NT2/D1 (cell line): ENCODE measurements around the gene SENP2.

Source experiments
- DNase-seq: peaks from one replicate; pipeline ENCODE4 v3.0.0-alpha.2; 2011; ENCODE audit warnings: low read depth, low spot score
- H3K27me3 ChIP-seq: 2 replicates; pipeline ENCODE4 v1.6.0; 2011; ENCODE audit warnings: mild to moderate bottlenecking; ENCODE audit not compliant: insufficient read length, insufficient read depth
- H3K36me3 ChIP-seq: 2 replicates; pipeline ENCODE4 v1.6.1; 2011; ENCODE audit warnings: mild to moderate bottlenecking, low read length, mixed read lengths; ENCODE audit not compliant: insufficient read depth, insufficient read length
- H3K4me1 ChIP-seq: 2 replicates; pipeline ENCODE4 v1.5.1; 2011; ENCODE audit not compliant: insufficient read depth, insufficient read length
- H3K4me3 ChIP-seq: 2 replicates; pipeline ENCODE4 v1.5.1; 2011; ENCODE audit warnings: low read depth; ENCODE audit not compliant: insufficient read length
- H3K9ac ChIP-seq: 2 replicates; pipeline ENCODE4 v1.6.0; 2011; ENCODE audit warnings: low read depth; ENCODE audit not compliant: insufficient read length
- H3K9me3 ChIP-seq: 2 replicates; pipeline ENCODE4 v1.5.1; 2011; ENCODE audit warnings: mild to moderate bottlenecking, low read length; ENCODE audit not compliant: insufficient read depth
- SUZ12 ChIP-seq: IDR thresholded peaks from 2 replicates; pipeline ENCODE4 v1.6.1; 2011; ENCODE audit not compliant: insufficient read length, insufficient read depth; ENCODE audit errors: extremely low read depth
- YY1 ChIP-seq: IDR thresholded peaks from 2 replicates; pipeline ENCODE4 v1.6.1; 2011; ENCODE audit not compliant: insufficient read length, insufficient read depth
- ZNF274 ChIP-seq: IDR thresholded peaks from 2 replicates; pipeline ENCODE4 v1.6.1; 2011; ENCODE audit warnings: mild to moderate bottlenecking, low read depth, low read length

The SENP2 gene

DNA sequence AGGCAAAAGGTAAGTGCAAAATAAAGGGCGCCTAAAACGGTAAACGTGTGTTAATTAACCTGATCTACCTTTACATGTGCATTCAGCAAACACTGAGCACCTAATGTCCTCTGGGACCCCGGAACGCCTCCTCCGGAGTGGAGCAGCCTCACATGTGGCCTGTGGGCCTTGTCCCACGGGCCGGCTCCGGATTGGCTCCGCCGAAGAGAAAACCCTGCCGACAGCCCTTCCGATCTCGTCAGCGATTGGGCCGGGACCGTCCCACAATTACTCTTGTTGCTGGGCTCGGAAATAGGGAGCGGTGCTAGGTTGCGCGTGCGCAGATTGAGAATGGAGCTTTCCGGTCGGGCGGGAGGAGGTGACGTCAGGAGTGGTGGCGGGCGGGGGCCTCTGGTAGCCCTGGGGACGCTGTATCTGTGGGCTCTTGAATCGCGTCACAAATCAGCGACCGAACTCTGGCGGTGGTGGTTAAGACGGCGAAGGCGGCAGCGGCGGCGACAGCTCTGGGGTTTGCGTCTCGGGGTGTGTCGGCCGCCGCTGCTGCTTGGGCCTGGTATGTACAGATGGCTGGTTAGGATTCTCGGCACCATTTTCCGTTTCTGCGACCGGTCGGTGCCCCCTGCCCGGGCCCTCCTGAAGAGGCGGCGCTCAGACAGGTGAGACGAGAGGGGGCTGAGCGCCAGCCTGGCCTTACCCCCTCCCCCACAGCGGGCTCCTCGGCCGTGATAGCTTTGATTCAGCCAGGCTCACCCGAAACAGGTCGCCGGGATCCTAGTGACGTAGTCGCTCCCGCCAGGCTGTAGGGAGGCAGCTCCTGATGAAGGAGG lies at the start of gene SENP2:
Gene SENP2 (plus strand): TSS at position 437 of the 827 bp plus-strand sequence. CDS start 119 bp downstream, at position 556.
- TF ChIP-seq SUZ12 (no peak), YY1 (no peak), ZNF274 (no peak)
- H3K9me3 ChIP-seq = no peaks in the 10 kb centered on the region
- peaks cover 7% of the 10 kb centered on the region for H3K36me3 ChIP-seq
- no peaks in the 10 kb centered on the region for H3K27me3 ChIP-seq
- peak; percentile 98 for DNase-seq
- H3K4me1 ChIP-seq = peaks cover 3% of the 10 kb centered on the region
- peak within 1 kb of the TSS; percentile 86 for H3K9ac ChIP-seq
- peak within 1 kb of the TSS; percentile 75 for H3K4me3 ChIP-seq

DNA sequence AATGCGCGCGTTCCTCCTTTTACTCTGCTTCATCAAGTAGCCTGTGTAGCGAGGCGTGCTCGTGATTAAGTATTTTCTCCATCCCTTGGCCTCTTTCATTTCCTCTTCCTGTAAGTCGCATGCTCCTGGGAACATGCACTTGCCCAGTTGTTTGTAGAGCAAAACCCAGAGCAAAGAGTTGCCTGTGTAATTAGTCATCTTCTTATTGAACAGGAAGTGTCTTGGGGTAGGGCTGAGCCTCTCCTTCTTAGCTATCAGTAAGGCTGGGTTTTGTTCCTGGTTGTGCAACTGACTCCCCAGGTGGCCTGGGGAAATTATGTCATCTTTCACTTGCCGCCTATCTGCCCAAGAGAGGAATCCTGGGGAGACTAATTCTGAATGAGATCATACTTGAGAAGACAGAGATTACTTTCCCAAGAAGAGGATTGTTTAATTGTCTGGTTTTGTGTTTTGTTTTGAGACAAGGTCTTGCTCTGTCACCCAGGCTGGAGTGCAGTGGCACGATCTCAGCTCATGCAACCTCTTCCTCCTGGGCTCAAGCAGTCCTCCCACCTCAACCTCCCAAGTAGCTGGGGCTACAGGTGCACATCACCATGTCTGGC lies 48.6 kb upstream of the SENP2 start:
- no peak for DNase-seq
- Histone ChIP-seq H3K9ac (no peak overlapping the region), H3K4me1 (peaks cover 3% of the 10 kb centered on the region), H3K27me3 (no peaks in the 10 kb centered on the region), H3K4me3 (no peak overlapping the region), H3K9me3 (no peaks in the 10 kb centered on the region), H3K36me3 (no peaks in the 10 kb centered on the region)
- no peak for TF ChIP-seq YY1
- no peak for TF ChIP-seq SUZ12
- TF ChIP-seq ZNF274 = no peak

- H3K4me1 ChIP-seq = no peaks in the 10 kb centered on the region
- H3K9ac ChIP-seq = no peak overlapping the region
- no peaks in the 10 kb centered on the region for H3K9me3 ChIP-seq
- no peaks in the 10 kb centered on the region for H3K36me3 ChIP-seq
- no peaks in the 10 kb centered on the region for H3K27me3 ChIP-seq
- TF ChIP-seq SUZ12 (no peak), ZNF274 (no peak), YY1 (no peak)
- no peak for DNase-seq
- no peak overlapping the region for H3K4me3 ChIP-seq
Measured at GRCh38 chr3:185539934-185540333, 46.2 kb upstream of the SENP2 start.

DNA sequence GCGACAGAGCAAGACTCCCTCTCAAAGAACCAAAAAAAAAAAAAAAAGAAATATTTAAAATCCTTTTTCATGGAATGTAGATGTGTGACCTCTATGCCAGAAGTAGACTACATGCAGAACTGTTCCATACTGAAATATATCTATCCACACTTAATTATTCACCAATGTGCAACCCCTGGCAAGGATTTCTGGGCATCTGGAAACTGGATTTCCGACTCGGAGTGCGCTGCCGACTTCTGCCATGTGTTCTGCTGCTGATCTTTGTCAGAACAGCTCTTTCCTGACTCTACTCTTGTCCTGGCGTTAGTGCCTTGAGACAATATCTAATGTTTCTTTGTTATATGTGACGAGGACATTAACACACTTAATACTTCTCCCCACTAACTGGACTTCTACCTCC lies 45.4 kb upstream of the SENP2 start:
- H3K4me3 ChIP-seq = no peak overlapping the region
- DNase-seq = no peak
- H3K9ac ChIP-seq = no peak overlapping the region
- no peaks in the 10 kb centered on the region for H3K27me3 ChIP-seq
- no peaks in the 10 kb centered on the region for H3K4me1 ChIP-seq
- TF ChIP-seq YY1 (no peak), ZNF274 (no peak), SUZ12 (no peak)
- H3K9me3 ChIP-seq = no peaks in the 10 kb centered on the region
- H3K36me3 ChIP-seq = no peaks in the 10 kb centered on the region

DNA sequence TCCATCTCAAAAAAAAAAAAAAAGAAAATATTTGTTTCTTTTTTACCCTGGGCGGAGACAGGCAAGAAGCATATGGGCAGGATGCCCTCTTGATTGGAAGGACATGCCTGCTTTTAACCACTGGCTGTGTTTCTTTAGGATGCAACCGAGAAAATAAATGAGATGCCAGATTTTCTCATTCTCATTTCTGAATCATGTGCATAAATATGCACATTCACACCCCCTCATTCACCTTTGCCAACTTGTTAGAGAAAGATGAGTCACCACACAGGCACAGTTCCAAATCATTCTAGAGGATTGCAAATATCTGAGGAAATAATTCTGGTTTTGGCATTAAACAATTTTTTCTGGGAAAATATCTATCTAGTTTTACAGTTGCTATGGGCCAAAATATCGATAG lies 37.0 kb upstream of the SENP2 start:
- H3K9me3 ChIP-seq = no peaks in the 10 kb centered on the region
- no peak overlapping the region for H3K4me3 ChIP-seq
- no peaks in the 10 kb centered on the region for H3K4me1 ChIP-seq
- no peaks in the 10 kb centered on the region for H3K27me3 ChIP-seq
- DNase-seq = no peak
- no peak for TF ChIP-seq ZNF274
- TF ChIP-seq YY1 = no peak
- no peaks in the 10 kb centered on the region for H3K36me3 ChIP-seq
- H3K9ac ChIP-seq = no peak overlapping the region

DNA sequence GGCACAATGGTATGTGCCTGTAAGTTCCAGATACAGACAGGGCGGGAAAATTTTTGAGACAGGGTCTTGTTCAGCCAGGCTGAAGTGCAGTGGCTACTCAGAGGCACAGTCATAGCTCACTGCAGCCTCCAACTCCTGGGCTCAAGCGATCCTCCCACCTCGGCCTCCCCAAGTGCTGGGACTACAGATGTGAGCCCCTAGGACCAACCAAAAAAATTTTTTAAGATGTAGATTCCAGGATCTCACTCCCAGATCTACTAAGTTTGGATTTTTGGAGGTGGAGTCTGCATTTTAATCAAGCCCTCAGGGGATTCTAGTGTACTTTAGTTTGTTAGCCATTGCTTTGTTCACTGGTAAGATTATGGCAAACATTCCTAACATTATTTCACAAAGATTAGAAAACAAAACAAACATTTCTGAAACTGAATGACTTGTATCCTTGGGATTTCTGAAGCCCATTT lies 36.4 kb upstream of the SENP2 start:
- Histone ChIP-seq H3K4me3 (no peak overlapping the region), H3K4me1 (no peaks in the 10 kb centered on the region), H3K36me3 (no peaks in the 10 kb centered on the region), H3K9me3 (no peaks in the 10 kb centered on the region), H3K27me3 (no peaks in the 10 kb centered on the region), H3K9ac (no peak overlapping the region)
- no peak for DNase-seq
- no peak for TF ChIP-seq SUZ12
- no peak for TF ChIP-seq ZNF274
- no peak for TF ChIP-seq YY1

DNA sequence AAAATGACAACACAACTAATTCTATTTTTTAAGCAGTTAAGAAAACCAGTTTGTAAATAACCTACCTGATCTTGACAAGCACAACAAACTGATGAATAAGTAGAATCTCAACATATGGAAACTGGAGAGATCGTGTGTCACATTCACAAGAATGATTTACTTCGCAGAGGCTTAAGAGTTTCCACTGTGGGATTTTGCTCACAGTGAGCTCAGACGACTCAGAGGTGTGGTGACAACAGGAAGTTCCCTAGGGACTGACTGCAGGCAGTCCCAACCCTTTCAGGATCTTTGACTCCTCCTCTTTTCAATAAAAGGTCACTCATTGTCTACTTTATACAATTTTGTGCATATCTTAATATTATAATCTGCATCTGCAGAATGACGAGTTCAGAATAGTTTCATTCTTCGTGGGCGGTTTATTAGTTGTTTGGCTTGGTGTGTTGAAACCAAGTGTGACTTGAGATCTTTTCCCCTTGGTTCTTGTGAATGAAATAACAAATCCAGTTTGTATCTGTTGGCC lies 33.7 kb upstream of the SENP2 start, which contains the start of gene LIPH:
Gene LIPH (minus strand): TSS at position 231 of the 520 bp plus-strand sequence. CDS start 117 bp downstream, at position 114.
- Histone ChIP-seq H3K4me1 (no peaks in the 10 kb centered on the region), H3K9me3 (no peaks in the 10 kb centered on the region), H3K9ac (no peak within 1 kb of the TSS), H3K4me3 (no peak within 1 kb of the TSS), H3K27me3 (no peaks in the 10 kb centered on the region), H3K36me3 (no peaks in the 10 kb centered on the region)
- TF ChIP-seq ZNF274 = no peak
- no peak for TF ChIP-seq YY1
- TF ChIP-seq SUZ12 = no peak
- DNase-seq = no peak
